K562 (cell line): ENCODE measurements around the gene DMAC2L. TPM values are rescaled to one million over a fixed set of nuclear protein-coding genes. Genes with fewer than 3 reads are reported as not detected.

Experiments
- ARID1B ChIP-seq: fragments of 450-650 bp; IDR thresholded peaks from 2 replicates; pipeline ENCODE4 v1.6.1; 2016; ENCODE audit warnings: antibody characterized with exemption, mild to moderate bottlenecking, inconsistent platforms
- ARID3B ChIP-seq: fragments of 250-450 bp; sonication (Bioruptor Pico); IDR thresholded peaks from 2 replicates; pipeline ENCODE4 v1.4.0; 2020; ENCODE audit warnings: borderline replicate concordance
- CCNT2 ChIP-seq: IDR thresholded peaks from 2 replicates; pipeline ENCODE4 v1.6.1; 2011; ENCODE audit warnings: borderline replicate concordance, low read depth, mild to moderate bottlenecking, moderate library complexity, mixed read lengths, low read length; ENCODE audit not compliant: insufficient read length; ENCODE audit errors: extremely low read depth
- CTCFL ChIP-seq: IDR thresholded peaks from 2 replicates; pipeline ENCODE4 v1.6.1; 2011; ENCODE audit warnings: borderline replicate concordance, low read depth, mild to moderate bottlenecking, moderate library complexity, low read length; ENCODE audit not compliant: insufficient read depth, poor library complexity, severe bottlenecking
- ETS2 ChIP-seq: IDR thresholded peaks from 2 replicates; pipeline ENCODE4 v1.6.1; 2016; ENCODE audit warnings: borderline replicate concordance, missing genetic modification characterization, mild to moderate bottlenecking, moderate library complexity, missing compliant biosample characterization; ENCODE audit not compliant: poor library complexity, severe bottlenecking
- MNT ChIP-seq, 2 experiments: fragments of 450-650 bp; conservative IDR thresholded peaks; 2 replicates each; pipeline ENCODE4 v1.6.1; 2017; ENCODE audit warnings: mild to moderate bottlenecking in 2 of 2, moderate library complexity in 2 of 2
- MYC ChIP-seq, 2 experiments: fragments of 250-450 bp in 1 of 2; sonication (Bioruptor Pico) in 1 of 2; IDR thresholded peaks; 2 replicates each; pipeline versions ENCODE4 v1.5.1 to v1.6.1; 2012 to 2021; ENCODE audit warnings: low read depth in 2 of 2, borderline replicate concordance in 1 of 2, improper control_type of control experiment in 1 of 2, low read length in 1 of 2, mild to moderate bottlenecking in 1 of 2, moderate library complexity in 1 of 2
- POLR2AphosphoS5 ChIP-seq: IDR thresholded peaks from 2 replicates; pipeline ENCODE4 v1.6.1; 2011; ENCODE audit warnings: mild to moderate bottlenecking, low read depth, low read length, moderate library complexity; ENCODE audit not compliant: control insufficient read depth, insufficient read depth
- RBM25 ChIP-seq: fragments of 200-400 bp; formaldehyde crosslinking; IDR thresholded peaks from 2 replicates; pipeline ENCODE4 v1.6.1; 2018; ENCODE audit warnings: low read length, low read depth, moderate library complexity; ENCODE audit not compliant: severe bottlenecking
- TAF9B ChIP-seq: fragments of 450-650 bp; IDR thresholded peaks from 2 replicates; pipeline ENCODE4 v1.6.1; 2018; ENCODE audit warnings: mild to moderate bottlenecking; ENCODE audit not compliant: partially characterized antibody
- VEZF1 ChIP-seq: fragments of 200-800 bp; sonication (Bioruptor generic); IDR thresholded peaks from 2 replicates; pipeline ENCODE4 v1.6.1; 2017; ENCODE audit warnings: missing genetic modification characterization, missing compliant biosample characterization
- WHSC1 ChIP-seq: IDR thresholded peaks from one replicate; pipeline ENCODE4 v1.6.1; 2012; ENCODE audit warnings: low read length, control low read depth, inconsistent platforms
- ZBTB9 ChIP-seq: fragments of 450-650 bp; formaldehyde crosslinking; IDR thresholded peaks from 2 replicates; pipeline ENCODE4 v1.4.0; 2020; ENCODE audit warnings: mild to moderate bottlenecking, moderate library complexity
- ZNF124 ChIP-seq: sonication (generic); formaldehyde crosslinking; IDR thresholded peaks from 2 replicates; pipeline ENCODE4 v1.8.1; 2022; ENCODE audit warnings: missing genetic modification reagents
- ZNF212 ChIP-seq: fragments of 450-650 bp; formaldehyde crosslinking; IDR thresholded peaks from 2 replicates; pipeline ENCODE4 v1.4.0; 2020; ENCODE audit warnings: mild to moderate bottlenecking
- ZNF217 ChIP-seq: sonication (generic); formaldehyde crosslinking; IDR thresholded peaks from 2 replicates; pipeline ENCODE4 v1.8.0; 2022; ENCODE audit warnings: mild to moderate bottlenecking, missing genetic modification reagents
- ZNF444 ChIP-seq: fragments of 250-450 bp; sonication (Bioruptor Pico); IDR thresholded peaks from 2 replicates; pipeline ENCODE4 v1.4.0; 2020; ENCODE audit warnings: mild to moderate bottlenecking, moderate library complexity
- polyA plus RNA-seq, 8 experiments: library from polyadenylated mRNA; depleted of rRNA in 4 of 8; stranded (reverse) in 5 of 8; unstranded in 3 of 8; fragments of >200 nt; fragmentation: Nextera tagmentation in 2 of 8; fragmentation: Illumina TruSeq in 1 of 8; extraction: Ambion mirVana in 2 of 8; extraction: Trizol in 1 of 8; gene quantifications; 2 replicates each; pipeline versions ENCODE4 v1.2.1 to v1.2.3, GENCODE V29; 2011 to 2014; ENCODE audit warnings: inconsistent platforms in 1 of 8, missing spikeins in 1 of 8
- total RNA-seq, 7 experiments: library from RNA; depleted of rRNA in 6 of 7; stranded (reverse); fragments of >200 nt in 6 of 7; fragmentation: Illumina TruSeq in 2 of 7; extraction: Trizol in 2 of 7; gene quantifications; 2 replicates each; pipeline versions ENCODE4 v1.2.1 to v1.2.3, GENCODE V29; 2011 to 2021; ENCODE audit warnings: low replicate concordance in 1 of 7

DMAC2L gene
- total and polyA plus RNA-seq, 9 of the 15 experiments (the other 6 are each of a cell fraction or from before 2014, with no cell fraction given): 4.0 to 37.2 (median 9.3) TPM

GRCh38 chr14:50342221-50343078 is 30.3 kb downstream of the DMAC2L start (continued):
- TF ChIP-seq TAF9B: no peak
- no peak for TF ChIP-seq RBM25
- no peak for TF ChIP-seq ZBTB9 (CRISPR knock-in tag)
- no peak for TF ChIP-seq ETS2 (tag)
- peak; percentile 26 for TF ChIP-seq CCNT2
- no peak for TF ChIP-seq WHSC1
- TF ChIP-seq MYC (IDR thresholded peaks at IDR 0.05; ENCODE audit: low read depth, low read length): no peak
- no peak for TF ChIP-seq MYC (CRISPR knock-in tag; IDR thresholded peaks at IDR 0.05; ENCODE audit: borderline replicate concordance, low read depth)
- peak; percentile 88 for TF ChIP-seq ARID1B
- TF ChIP-seq ZNF444 (CRISPR knock-in tag): no peak
- peak in 1 of 2 experiments; percentile 58; a peak in 2 of 4 replicates for TF ChIP-seq MNT (conservative IDR thresholded peaks at IDR 0.05)
- TF ChIP-seq ZNF124: no peak
- no peak for TF ChIP-seq ZNF212 (CRISPR knock-in tag)
- TF ChIP-seq ARID3B (CRISPR knock-in tag): no peak
- TF ChIP-seq CTCFL: no peak
- peak; percentile 99 for TF ChIP-seq VEZF1 (CRISPR knock-in tag)
- TF ChIP-seq POLR2AphosphoS5: peak; percentile 71
- TF ChIP-seq ZNF217 (CRISPR knock-in tag): no peak
